Type B pancreatic cell (in vitro differentiated cells): ENCODE data around the gene GDI1. TPM values are rescaled to one million over a fixed set of nuclear protein-coding genes. Genes with fewer than 3 reads are reported as not detected.

Experiments
- DNase-seq: peaks from one replicate; pipeline ENCODE4 v3.0.0; 2021; ENCODE audit warnings: mixed read lengths; ENCODE audit not compliant: unreplicated experiment; ENCODE audit errors: extremely low spot score
- H3K27ac Mint-ChIP-seq: 2 replicates; pipeline ENCODE4 v1.8.0; 2021; ENCODE audit warnings: mild to moderate bottlenecking, mixed read lengths
- H3K27me3 Mint-ChIP-seq: 2 replicates; pipeline ENCODE4 v1.8.0; 2021; ENCODE audit warnings: mixed read lengths
- H3K36me3 Mint-ChIP-seq: 2 replicates; pipeline ENCODE4 v1.8.0; 2021; ENCODE audit warnings: mixed read lengths
- H3K4me1 Mint-ChIP-seq: one replicate; pipeline ENCODE4 v1.8.0; 2021; ENCODE audit warnings: mixed read lengths; ENCODE audit not compliant: unreplicated experiment
- H3K4me3 Mint-ChIP-seq: 2 replicates; pipeline ENCODE4 v1.8.0; 2021; ENCODE audit warnings: mild to moderate bottlenecking, mixed read lengths
- H3K9me3 Mint-ChIP-seq: 2 replicates; pipeline ENCODE4 v1.8.0; 2021; ENCODE audit warnings: mixed read lengths
- CTCF ChIP-seq: fragments of 200-600 bp; sonication (generic); conservative IDR thresholded peaks from 2 replicates; pipeline ENCODE4 v1.5.0; 2021; ENCODE audit warnings: antibody characterized with exemption, mild to moderate bottlenecking
- total RNA-seq: library from RNA; stranded (reverse); gene quantifications from 2 replicates; pipeline ENCODE4 v1.2.1, GENCODE V29; 2021; ENCODE audit warnings: low replicate concordance

Gene GDI1
- total RNA-seq, 1 donor from 2014 or later, result 159 TPM

- no peak for DNase-seq
- Mint-ChIP-seq H3K4me3 (peak within 1 kb of the TSS; percentile 90), H3K4me1 (no peaks in the 10 kb centered on the region), H3K27ac (peak within 1 kb of the TSS; percentile 97), H3K36me3 (peaks cover 5% of the 10 kb centered on the region), H3K9me3 (peaks cover 4% of the 10 kb centered on the region), H3K27me3 (no peaks in the 10 kb centered on the region)
- no peak for TF ChIP-seq CTCF
Measured at GRCh38 chrX:154458116-154458953, 21.4 kb downstream of the GDI1 start, which contains the start of gene PLXNA3. TSS of gene PLXNA3 (plus strand) at chrX:154458281. CDS start at chrX:154460184, 1,903 bp downstream.

DNA sequence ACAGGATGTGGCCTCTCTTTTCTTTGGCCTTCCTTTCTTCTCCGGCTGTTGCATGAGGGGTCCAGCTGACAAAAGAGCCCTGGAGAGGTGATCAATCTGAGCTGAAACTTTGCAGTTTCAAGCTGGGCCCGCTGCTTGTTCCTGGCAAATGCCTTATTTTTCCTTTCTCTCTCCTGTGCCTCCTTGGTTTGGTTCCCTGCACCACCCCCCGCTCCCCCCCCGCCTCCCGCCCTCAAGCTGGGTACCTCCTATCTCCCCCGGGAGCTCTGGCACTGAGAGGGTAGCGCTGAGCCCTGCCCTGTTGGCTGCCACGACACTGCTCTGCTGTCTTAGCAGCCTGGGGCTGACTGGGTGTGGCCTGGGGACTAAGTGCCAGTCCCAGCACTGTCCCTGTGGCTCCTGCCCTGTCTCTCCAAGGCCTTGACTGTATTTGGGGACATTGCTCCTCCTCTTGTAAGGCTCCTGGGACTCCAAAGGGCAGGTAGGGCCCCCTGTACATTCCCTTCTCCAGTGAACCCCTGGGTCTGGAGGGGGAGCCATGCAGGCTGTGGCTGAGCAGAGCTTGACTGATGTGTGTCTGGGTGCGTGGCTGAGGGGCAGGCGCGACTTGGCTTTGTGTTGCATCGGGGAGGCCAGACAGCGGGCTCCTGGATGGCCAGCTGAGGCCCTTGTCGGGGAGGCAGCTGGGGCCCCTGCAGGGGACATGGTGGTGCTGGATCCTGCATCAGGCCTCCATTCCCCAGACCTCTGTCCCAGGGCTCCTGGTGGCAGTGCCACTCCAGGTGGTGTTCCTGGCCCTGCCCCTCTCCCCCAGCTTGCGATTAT, 22.2 kb downstream of the GDI1 start:
- no peaks in the 10 kb centered on the region for H3K4me1 Mint-ChIP-seq
- TF ChIP-seq CTCF, result no peak
- H3K27me3 Mint-ChIP-seq, result no peaks in the 10 kb centered on the region
- DNase-seq, result no peak
- peak overlapping the region; percentile 88 for H3K4me3 Mint-ChIP-seq
- H3K9me3 Mint-ChIP-seq, result peaks cover 4% of the 10 kb centered on the region
- peaks cover 5% of the 10 kb centered on the region for H3K36me3 Mint-ChIP-seq
- H3K27ac Mint-ChIP-seq, result peak overlapping the region; percentile 55

- Mint-ChIP-seq H3K36me3 (peaks cover 5% of the 10 kb centered on the region), H3K27ac (no peak overlapping the region)
Measured at GRCh38 chrX:154459832-154460231, 22.9 kb downstream of the GDI1 start.

GRCh38 chrX:154460326-154460725, 23.4 kb downstream of the GDI1 start:
- Mint-ChIP-seq H3K9me3 (no peaks in the 10 kb centered on the region), H3K4me3 (peak overlapping the region; percentile 88), H3K27ac (no peak overlapping the region), H3K36me3 (peaks cover 5% of the 10 kb centered on the region), H3K4me1 (no peaks in the 10 kb centered on the region), H3K27me3 (no peaks in the 10 kb centered on the region)
- TF ChIP-seq CTCF, result no peak
- no peak for DNase-seq

More at GRCh38 chrX:154459832-154460231, 22.9 kb downstream of the GDI1 start:
- no peak for TF ChIP-seq CTCF
- DNase-seq, result no peak
- Mint-ChIP-seq H3K4me1 (no peaks in the 10 kb centered on the region), H3K9me3 (no peaks in the 10 kb centered on the region), H3K4me3 (peak overlapping the region; percentile 88), H3K27me3 (no peaks in the 10 kb centered on the region)

GRCh38 chrX:154462396-154462795, 25.4 kb downstream of the GDI1 start:
- no peak for TF ChIP-seq CTCF
- DNase-seq, result no peak
- Mint-ChIP-seq H3K4me3 (no peak overlapping the region), H3K27ac (no peak overlapping the region), H3K9me3 (no peaks in the 10 kb centered on the region), H3K27me3 (no peaks in the 10 kb centered on the region), H3K4me1 (no peaks in the 10 kb centered on the region), H3K36me3 (peaks cover 1% of the 10 kb centered on the region)
